Activated naive CD4-positive, alpha-beta T cell treated with anti-CD3 and anti-CD28 coated beads, Interleukin-2, amount 50 U/mL, for 16 hours (primary cell): ENCODE measurements around the gene RABEP2.
"Not testable (repeated sequence)": the region's sequence is repeated elsewhere in the genome, so short reads cannot be mapped to it uniquely, and the experiment has no call there.

Source experiments
- DNase-seq: peaks from one replicate; pipeline ENCODE4 v3.0.0-alpha.2; 2020

The RABEP2 gene

DNA sequence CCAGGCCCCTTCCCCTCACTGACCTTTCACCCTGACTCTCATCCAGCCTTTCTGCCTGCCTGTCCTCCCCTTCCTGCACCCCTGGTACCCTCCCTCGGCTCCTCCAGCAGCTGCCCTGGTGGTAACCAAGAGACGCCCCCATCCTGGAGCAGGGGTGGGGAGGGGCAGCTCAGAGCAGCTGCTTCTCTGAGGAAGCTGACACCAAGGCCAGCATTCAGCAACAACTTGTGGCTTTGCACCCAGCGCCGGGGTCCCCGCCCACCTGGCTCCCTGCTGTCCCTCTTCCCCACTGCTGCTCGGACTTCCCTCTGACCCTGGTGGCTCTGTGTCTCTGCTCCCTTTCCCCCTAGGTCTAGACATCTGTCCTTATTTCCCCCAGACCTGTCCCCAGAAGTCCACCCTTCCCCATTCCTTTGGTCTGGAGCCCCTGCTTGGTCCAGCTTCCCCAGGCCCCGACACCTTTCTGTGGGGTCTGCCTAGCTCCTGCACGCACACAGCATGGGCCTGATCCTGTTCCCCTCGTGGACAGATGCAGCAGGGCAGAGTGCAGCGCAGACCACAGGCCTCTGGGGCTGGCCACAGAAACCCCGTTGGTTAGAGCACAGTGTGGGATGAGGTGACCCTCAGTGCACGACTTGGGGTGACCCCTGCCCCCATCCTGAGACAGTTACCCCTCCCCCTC is 47.9 kb downstream of the RABEP2 start:
- no peak for DNase-seq

DNA sequence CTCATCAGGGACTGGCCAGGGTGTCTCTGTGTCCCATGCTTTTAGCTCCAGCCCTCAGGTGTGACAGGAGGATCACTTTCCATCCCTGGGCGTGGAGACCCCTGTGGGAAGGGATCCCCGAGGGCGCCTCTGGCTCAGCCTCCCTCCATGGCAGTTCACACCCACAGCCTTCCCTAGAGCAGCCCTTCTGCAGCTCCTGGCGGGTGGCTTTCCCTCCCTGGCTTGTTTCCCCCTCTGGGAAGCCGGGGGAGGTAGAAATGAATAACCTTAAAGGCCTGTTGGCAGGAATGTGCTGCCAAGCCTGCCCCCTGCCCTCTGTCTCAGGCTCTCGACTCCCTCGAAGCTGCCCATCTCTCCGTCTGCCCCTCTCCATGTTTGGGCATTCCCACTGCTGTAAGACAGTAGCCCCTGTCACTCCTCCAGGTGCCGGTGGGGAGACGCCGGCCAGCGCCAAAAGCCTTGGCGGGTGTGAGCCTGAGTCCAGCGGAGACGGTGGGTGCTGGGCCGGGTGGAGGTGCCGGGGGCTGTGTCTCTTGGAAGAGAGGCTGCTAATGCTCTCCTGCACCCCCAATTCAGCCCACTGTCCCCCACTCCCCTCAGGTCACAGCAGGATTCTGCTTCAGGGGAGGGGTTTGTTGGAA is 48.9 kb downstream of the RABEP2 start:
- no peak for DNase-seq

DNA sequence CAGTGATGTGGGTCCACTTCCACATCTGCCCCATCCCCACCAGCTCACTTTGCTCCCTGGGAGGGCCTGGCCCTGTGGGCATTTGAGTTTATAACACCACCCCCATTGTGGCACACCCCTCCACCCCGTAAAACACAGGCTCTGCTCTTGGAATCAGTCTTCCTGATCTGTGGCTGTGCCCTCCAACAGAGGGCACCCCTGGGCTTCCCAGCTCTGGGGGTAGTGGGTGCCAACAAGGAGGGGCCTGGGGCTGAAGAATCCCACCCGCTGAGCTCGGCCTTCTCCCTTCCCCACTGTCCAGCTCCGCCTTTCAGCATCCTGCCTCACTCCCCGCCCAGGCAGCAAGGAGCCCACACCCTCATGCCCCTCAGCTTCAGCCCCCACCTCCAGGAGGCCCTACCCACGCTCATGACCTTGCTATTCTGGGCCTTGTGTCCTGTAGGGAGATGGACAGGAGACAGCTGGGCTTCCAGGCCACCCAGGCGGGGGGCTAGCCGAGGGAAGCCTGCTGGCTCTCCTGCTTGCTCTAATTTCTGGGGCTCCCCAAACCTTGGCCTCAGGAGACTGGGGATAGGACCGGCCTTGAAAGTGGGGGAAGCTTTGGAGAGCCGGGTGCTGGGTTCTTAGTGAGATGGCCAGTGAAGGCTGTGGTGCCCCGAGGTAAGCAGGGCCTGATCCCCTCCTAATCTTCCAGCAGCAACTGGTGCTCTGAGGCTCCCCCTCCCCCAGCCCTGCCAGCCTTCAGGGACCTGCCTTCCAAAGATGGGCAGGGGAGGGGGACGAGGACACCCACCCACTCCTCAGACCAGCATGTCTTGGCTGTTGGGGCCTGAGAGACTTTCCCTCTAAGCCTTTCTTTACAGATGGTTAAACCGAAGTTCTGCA is 49.7 kb downstream of the RABEP2 start:
- DNase-seq: no peak

DNA sequence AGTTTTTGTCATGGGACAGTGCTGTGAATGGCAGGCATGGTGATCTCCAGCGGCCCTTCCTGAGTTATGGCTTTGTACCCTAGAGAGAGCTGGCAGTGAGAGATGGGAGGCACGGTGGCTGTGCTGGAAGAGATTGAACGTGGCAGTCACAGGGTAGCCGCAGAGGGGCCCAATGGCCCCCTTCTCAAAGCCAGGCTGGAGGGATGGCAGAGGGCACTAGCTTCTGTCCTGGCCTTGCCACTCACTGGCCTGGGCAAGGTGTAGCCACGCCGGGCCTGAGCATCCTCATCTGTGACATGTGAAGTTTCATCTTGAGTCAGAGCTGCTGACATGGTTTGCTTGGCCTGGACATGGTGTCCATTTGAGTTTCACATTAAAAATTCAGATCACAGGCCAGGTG is 50.6 kb downstream of the RABEP2 start:
- no peak for DNase-seq

DNA sequence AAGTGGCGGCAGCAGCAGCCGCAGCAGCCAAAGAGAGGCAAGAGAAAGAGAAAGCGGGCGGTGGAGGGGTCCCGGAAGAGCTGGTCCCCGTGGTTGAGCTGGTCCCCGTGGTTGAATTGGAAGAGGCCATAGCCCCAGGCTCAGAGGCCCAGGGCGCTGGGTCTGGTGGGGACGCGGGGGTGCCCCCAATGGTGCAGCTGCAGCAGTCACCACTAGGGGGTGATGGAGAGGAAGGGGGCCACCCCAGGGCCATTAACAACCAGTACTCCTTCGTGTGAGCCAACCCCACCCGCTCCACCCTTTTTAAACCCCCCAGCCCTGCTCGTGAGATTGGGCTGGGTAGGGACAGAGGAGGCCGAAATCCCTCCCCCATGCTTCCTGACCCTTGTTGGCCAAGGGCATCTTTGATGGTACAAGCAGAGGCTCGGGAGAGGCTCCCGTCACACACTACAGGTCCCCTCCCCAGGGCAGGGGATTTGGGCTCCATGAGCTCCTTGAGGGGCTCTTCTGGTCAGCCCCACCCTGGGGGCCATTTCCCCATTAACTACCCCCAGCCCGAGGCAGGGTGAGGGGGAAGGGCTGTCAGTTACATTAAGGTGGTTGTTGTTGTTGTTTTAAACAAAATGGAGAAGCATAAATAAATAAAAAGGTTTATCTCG is 51.4 kb downstream of the RABEP2 start:
- DNase-seq: peak; percentile 63

DNA sequence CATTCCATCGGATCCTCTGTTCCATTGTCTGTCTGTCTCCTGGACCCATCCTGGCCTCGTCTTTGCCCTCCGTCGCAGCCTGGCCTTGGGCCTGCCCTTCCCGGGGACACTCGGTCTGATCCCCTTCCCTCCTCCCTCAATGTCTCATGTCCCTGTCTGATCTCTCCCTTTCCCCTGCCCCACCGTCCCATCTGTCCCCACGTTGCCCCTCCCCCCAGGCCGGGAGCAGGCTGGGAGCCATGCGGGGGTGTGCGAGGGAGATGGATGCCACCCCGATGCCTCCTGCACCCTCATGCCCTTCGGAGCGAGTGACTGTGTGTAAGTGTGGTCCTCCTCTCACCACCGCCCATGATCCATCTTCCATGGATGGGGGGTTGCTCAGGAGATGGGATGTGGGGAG is 52.1 kb downstream of the RABEP2 start:
- no peak for DNase-seq

DNA sequence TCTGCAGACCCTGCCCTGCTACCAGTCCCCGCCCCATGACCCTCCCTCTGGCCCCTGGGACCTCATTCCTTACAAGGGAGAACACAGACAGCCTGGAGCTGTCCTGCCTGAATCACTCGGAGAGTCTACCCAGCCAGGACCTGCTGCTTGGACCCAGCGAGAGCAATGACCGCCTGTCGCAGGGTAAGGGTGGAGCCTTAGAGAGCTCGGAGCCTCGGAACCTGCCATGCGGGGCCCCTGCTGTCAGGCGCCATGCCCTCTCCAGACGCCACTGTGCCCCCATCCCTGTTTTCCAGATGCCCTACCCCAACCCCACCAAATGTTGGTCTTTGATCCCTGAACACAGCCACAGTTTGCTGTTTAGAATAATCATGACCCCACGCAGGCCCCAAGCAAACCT is 55.8 kb downstream of the RABEP2 start:
- no peak for DNase-seq

DNA sequence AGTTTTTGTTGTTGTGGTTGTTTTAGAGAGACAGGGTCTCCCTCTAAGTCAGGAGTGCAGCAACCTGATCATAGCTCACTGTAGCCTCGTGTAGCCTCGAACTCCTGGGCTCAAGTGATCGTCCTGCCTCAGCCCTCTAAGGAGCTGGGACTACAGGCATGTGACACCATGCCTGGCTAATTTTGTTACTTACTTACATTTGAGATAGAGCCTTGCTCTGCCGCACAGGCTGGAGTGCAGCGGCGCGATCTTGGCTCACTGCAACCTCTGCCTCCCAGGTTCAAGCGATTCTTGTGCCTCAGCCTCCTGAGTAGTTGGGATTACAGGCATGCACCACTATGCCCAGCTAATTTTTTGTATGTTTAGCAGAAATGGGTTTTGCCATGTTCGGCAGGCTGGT is 57.4 kb downstream of the RABEP2 start:
- DNase-seq: not testable (repeated sequence)

DNA sequence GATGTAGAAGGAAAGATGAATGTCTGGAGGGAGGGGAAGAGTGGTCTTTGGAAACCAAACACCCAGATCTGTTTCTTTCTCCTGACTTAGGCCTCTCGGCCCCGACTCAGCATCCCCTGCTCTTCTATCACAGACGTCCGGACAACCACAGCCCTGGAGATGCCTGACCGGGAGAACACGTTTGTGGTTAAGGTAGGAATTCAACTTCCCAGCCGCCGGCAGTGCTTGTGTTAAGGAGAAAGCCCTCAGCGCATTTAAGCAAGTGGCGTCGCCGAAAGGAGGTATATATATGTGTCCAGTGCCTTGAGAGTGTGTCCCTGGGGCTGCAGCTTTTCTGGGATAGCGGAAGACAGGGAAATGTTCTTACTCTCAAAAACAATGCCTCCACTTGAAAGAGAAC is 57.8 kb downstream of the RABEP2 start:
- no peak for DNase-seq

DNA sequence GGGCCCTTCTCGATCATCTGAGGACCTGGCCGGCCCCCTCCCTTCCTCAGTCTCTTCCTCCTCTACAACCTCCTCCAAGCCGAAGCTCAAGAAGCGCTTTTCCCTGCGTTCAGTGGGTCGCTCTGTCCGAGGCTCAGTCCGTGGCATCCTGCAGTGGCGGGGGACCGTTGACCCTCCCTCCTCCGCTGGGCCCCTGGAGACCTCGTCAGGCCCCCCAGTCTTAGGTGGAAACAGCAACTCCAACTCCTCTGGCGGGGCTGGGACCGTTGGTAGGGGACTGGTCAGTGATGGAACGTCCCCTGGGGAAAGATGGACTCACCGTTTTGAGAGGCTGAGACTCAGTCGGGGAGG is 58.6 kb downstream of the RABEP2 start:
- no peak for DNase-seq

DNA sequence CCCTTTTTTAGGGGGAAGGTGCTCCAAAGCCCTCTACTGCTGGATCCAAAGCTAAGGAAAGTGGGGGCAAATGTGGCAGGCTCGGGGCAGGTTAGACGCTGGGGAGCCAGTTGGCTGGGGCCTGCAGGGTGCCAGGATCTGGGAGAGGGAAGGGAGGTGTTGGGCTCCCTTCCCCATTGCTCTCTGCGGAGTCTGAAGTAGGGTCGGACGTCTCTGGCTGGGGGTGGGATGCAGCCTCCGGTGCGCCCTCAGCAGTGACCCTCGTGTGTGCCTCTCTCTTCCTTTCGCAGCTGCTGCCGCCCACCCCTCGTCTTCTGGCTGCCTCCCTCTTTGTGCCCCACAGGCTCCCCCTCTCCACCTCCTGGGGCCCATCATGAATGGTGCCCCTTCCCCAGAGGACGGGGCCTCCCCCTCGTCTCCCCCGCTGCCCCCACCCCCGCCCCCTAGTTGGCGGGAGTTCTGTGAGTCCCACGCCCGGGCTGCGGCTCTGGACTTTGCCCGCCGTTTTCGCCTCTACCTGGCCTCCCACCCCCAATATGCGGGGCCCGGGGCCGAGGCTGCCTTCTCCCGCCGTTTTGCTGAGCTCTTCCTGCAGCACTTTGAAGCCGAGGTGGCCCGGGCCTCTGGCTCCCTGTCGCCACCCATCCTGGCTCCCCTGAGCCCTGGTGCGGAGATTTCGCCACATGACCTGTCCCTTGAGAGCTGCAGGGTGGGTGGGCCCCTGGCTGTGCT is 59.1 kb downstream of the RABEP2 start:
- DNase-seq: no peak

DNA sequence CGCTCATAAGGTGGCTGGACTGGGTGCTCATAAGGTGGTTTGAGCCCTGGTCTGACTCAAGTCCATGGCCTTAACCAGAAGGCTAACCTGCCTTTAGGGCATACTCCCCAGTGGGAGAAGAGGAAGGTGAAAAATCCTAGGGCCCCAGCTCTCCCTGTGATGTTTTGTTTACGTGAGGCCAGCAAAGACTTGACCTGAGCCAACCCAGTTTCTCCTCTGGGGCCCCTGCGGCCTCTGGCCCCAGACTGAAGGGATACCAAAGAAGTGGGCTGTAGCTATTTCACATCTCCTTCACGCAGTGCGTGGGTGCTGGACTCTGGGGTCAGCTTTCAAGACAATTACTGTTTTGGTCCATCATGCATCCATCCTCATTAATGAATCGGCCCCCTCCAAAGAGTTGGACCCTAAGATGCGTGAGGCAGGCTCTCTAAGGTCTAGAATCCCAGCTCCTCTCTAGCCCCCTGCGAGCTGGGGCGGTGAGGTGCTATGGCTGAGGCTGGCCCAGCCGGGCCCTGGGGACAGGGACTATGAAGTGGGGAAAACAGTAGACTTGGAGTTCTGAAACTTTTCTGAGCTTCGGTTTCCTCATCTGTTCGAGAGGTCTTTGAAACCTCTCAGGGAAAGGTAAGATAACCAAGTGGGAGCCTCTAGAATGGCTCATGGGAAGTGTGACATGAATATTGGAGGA is 59.9 kb downstream of the RABEP2 start:
- DNase-seq: no peak

DNA sequence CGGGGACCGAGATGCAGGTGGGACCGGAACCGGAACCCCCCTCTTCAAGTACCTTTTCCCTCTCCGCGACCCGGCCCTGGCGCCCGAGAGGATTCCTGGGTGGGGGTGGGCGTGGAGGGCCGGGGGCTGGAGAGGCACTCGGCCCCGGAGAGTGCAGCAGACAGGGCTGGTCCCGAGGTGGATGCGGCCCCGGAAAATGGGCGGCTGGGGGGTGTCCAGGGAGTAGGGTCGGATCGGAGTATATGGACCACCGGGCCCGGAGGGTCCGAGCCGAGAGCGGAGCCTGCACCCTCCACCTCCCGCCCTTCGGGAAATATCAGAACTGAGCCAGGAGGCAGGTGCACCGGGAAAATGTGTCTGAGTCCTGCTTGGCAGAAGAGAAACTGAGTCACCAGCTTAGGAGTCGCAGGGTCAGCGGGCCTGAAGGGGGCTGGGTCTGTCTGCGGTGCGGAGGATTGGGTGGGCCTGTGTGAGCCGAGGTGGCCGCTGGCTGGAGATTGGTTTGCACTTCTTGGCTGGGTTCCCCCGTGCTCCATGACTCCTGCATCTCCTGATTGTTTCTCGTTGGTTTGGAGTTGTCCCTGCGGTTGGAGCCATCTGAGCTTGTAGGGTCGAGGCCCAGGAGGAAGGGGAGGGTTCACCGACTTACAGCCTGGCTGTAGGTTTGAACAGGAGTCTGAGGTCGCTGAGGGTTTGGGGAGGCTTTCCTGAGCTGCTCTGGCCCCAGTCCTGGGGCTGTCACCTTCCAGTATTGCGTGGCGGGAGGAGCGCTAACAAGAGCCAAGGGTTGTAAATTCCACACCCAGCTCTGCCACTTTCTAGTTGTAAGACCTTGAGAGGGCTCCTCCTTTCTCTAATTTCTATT is 60.9 kb downstream of the RABEP2 start:
- no peak for DNase-seq

DNA sequence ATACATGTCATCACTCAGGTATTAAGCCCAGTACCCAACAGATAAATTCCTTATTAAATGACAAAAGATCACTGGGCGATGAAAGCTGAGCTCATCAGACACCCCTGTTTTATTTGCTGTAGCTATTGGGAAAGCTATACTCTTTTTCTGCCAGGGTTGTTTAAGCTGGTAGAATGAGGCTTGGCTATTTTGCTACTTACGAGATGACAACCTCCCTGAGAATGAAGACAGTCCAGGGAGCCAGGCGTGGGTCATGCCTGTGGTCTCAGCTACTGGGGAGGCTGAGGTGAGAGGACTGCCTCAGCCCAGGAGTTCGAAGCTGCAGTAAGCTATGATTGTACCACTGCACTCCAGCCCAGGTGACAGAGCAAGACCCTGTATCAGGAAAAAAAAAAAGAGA is 65.7 kb downstream of the RABEP2 start:
- no peak for DNase-seq

DNA sequence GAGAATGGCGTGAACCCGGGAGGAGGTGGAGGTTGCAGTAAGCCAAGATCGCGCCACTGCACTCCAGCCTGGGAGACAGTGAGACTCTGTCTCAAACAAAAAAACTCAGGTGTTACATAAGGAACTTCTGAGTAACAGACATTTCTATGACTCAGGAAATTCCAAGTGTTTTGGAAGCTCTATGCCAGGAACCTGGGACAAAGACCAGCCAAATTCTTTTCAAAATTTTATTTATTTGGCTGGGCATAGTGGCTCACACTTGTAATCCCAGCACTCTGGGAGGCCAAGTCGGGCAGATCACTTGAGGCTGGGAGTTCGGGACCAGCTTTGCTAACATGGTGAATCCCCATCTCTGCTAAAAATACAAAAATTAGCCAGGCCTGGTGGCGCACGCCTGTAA is 66.6 kb downstream of the RABEP2 start:
- DNase-seq: no peak
